ENCODE results near the gene ZNF41. TPM values are rescaled to one million over a fixed set of nuclear protein-coding genes. Genes with fewer than 3 reads are reported as not detected.

ZNF41 gene
- total and polyA plus RNA-seq, 2 of the 8 experiments (the other 6 are each of a cell fraction or from before 2014, with no cell fraction given), result 1.8 to 5.3 TPM

DNA sequence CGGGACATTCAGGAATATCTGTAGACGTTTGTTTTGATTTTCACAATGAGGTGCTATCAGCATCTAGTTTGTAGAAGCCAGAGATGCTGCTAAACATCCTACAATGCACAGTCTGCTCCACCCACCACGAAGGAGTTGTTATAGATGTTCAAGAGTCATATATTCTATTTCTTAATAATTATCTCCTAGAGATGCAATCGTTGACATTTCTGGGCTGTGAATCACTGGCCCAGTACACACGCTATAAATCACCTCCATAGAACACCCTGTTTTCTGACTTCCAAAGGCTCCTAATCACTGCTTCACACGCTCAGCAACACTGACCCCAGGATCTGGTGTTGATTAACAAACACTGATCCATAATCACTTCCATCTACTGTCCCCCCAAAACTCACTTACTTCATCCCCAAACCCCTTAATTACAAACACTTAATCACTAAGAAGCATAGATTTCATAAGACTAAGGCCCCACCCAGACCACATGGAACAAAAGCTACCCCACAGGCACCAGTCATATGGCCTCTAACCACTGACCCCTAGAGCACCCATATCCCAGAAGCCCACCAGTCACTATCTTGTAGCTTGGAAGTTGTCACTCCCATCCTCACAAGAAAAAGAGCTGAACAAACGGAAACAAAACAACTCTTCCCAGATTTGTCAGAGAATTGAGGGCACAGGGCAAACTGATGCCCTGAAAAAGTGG is 31.7 kb upstream of the ZNF41 start:
- FAIRE-seq (no peak), DNase-seq (ENCODE audit: low read depth in 1 of 2, low spot score in 2 of 2) (no peak)
- no peak overlapping the region for H4K91ac ChIP-seq (replicated peaks; ENCODE audit: insufficient read length, low read length)
- H4K20me1 ChIP-seq (replicated peaks in 1 of 2; ENCODE audit: control insufficient read depth in 1 of 2, insufficient read depth in 2 of 2, low read length in 2 of 2), result no peaks in the 10 kb centered on the region
- no peaks in the 10 kb centered on the region for H3K79me1 ChIP-seq (ENCODE audit: low read depth, low read length)
- no peak overlapping the region for H3K14ac ChIP-seq (ENCODE audit: insufficient read length)
- no peak overlapping the region for H3K4me3 ChIP-seq (ENCODE audit: extremely low read depth in 1 of 4, insufficient read depth in 2 of 4, low read depth in 3 of 4, low read length in 4 of 4)
- H3K4me2 ChIP-seq (ENCODE audit: insufficient read depth in 1 of 2, low read depth in 2 of 2, low read length in 2 of 2), result no peak overlapping the region; a peak in 1 of 4 replicates
- H3K4me1 ChIP-seq (replicated peaks in 1 of 4; ENCODE audit: control insufficient read depth in 3 of 4, insufficient read depth in 4 of 4, low read length in 3 of 4), result no peaks in the 10 kb centered on the region
- H3K27ac ChIP-seq (ENCODE audit: low read depth, low read length), result no peak overlapping the region
- no peak overlapping the region for H3K56ac ChIP-seq (replicated peaks; ENCODE audit: insufficient read length, low read depth, low read length)
- H3K18ac ChIP-seq (ENCODE audit: extremely low read depth, low read length), result no peak overlapping the region
- no peaks in the 10 kb centered on the region for H3K27me3 ChIP-seq (replicated peaks in 1 of 4; ENCODE audit: control insufficient read depth in 3 of 4, extremely low read depth in 1 of 4, insufficient read depth in 3 of 4, low read length in 3 of 4)
- ChIA-PET POLR2A (ENCODE audit: partially characterized antibody) (interaction anchor here (0.5 to 1.6 kb wide), 3 partner anchors 9 to 1407 kb away, joined by 3 to 6 read pairs (median 3); no protein-coding TSS in a partner anchor), CTCF (ENCODE audit: partially characterized antibody) (interaction anchor here (0.9 kb wide), 1 partner anchor 9 kb away, joined by 4 read pairs; no protein-coding TSS in a partner anchor)
- WGBS, 2 experiments (ENCODE audit: extremely low coverage in 1 of 2, insufficient coverage in 1 of 2, insufficient read length in 1 of 2, insufficient replicate concordance in 2 of 2, low coverage in 1 of 2, low lambda C conversion rate in 2 of 2, missing lambda C conversion rate in 1 of 2), result 89% methylated on average over 6 of the region's 7 CpGs; no CpG with 5 or more reads in 1 of the 2 experiments
- no peak overlapping the region for H4K8ac ChIP-seq (ENCODE audit: extremely low read depth, insufficient read depth, low read length)
- no peak overlapping the region for H2BK5ac ChIP-seq (ENCODE audit: low read depth, low read length)
- no peak overlapping the region for H3K9ac ChIP-seq (replicated peaks in 1 of 4; ENCODE audit: extremely low read depth in 1 of 4, low read depth in 3 of 4, low read length in 3 of 4)
- no peak overlapping the region for H2AK5ac ChIP-seq (ENCODE audit: low read depth, low read length)
- H3K23me2 ChIP-seq (ENCODE audit: low read depth, low read length), result no peaks in the 10 kb centered on the region
- no peaks in the 10 kb centered on the region for H3K36me3 ChIP-seq (ENCODE audit: control insufficient read depth in 2 of 4, insufficient read depth in 4 of 4, low read length in 3 of 4)
- no peak overlapping the region for H4K5ac ChIP-seq (ENCODE audit: insufficient read length, low read depth, low read length)
- H3K9me3 ChIP-seq (ENCODE audit: insufficient read depth in 2 of 2, low read depth in 1 of 2, low read length in 1 of 2), result no peaks in the 10 kb centered on the region
- H2BK120ac ChIP-seq (replicated peaks; ENCODE audit: low read depth, low read length), result no peak overlapping the region
- no peak overlapping the region for H2AFZ ChIP-seq (ENCODE audit: low read length)
- H3K4ac ChIP-seq (replicated peaks; ENCODE audit: insufficient read length, low read depth, low read length), result no peak overlapping the region
- no peak overlapping the region for H2BK12ac ChIP-seq (ENCODE audit: low read depth, low read length)
- no peaks in the 10 kb centered on the region for H3K79me2 ChIP-seq (ENCODE audit: control insufficient read depth in 1 of 2, insufficient read depth in 2 of 2, low read length in 2 of 2)
- H2BK15ac ChIP-seq (ENCODE audit: low read length), result no peak overlapping the region
- no peak overlapping the region for H3K23ac ChIP-seq (ENCODE audit: insufficient read length)
- no peak overlapping the region for H2BK20ac ChIP-seq (ENCODE audit: low read length)
- TF ChIP-seq JUND (IDR thresholded peaks at IDR 0.05; ENCODE audit: low read length) (no peak), TCF12 (IDR thresholded peaks at IDR 0.05; ENCODE audit: low read depth, low read length) (no peak), SP4 (IDR thresholded peaks at IDR 0.05; ENCODE audit: low read length) (no peak), ASH2L (IDR thresholded peaks at IDR 0.05; ENCODE audit: low read length) (no peak), NANOG (IDR thresholded peaks at IDR 0.05; ENCODE audit: insufficient read depth, low read depth, low read length, poor library complexity, severe bottlenecking) (no peak), GABPA (IDR thresholded peaks at IDR 0.05; ENCODE audit: borderline replicate concordance, insufficient read depth, low read length) (no peak), CHD1 (IDR thresholded peaks at IDR 0.05; ENCODE audit: low read depth, low read length) (no peak), POU5F1 (IDR thresholded peaks at IDR 0.05; ENCODE audit: low read depth, low read length) (no peak), HDAC2 (IDR thresholded peaks at IDR 0.05; ENCODE audit: borderline replicate concordance in 1 of 2, low read depth in 2 of 2, low read length in 2 of 2) (no peak), RFX5 (IDR thresholded peaks at IDR 0.05; ENCODE audit: borderline replicate concordance, low read depth, low read length) (no peak), ATF3 (IDR thresholded peaks at IDR 0.05; ENCODE audit: insufficient read depth, low read depth, low read length) (no peak), RAD21 (IDR thresholded peaks at IDR 0.05 in 1 of 2, conservative IDR thresholded peaks at IDR 0.05 in 1 of 2; ENCODE audit: low read depth in 2 of 2, low read length in 2 of 2) (no peak)

Data from H1 (cell line).